BE2C (cell line): ENCODE results near the gene ABCA7.

ENCODE experiments used
- DNase-seq: peaks from one replicate; pipeline ENCODE4 v3.0.0-alpha.2; 2020
- H3K27me3 ChIP-seq: fragments of 250-450 bp; sonication (Bioruptor Pico); 2 replicates; pipeline ENCODE4 v1.5.1; 2020; ENCODE audit warnings: mild to moderate bottlenecking
- H3K36me3 ChIP-seq: fragments of 250-450 bp; sonication (Bioruptor Pico); 2 replicates; pipeline ENCODE4 v1.5.1; 2020; ENCODE audit warnings: mild to moderate bottlenecking
- H3K4me1 ChIP-seq: fragments of 250-450 bp; sonication (Bioruptor Pico); 2 replicates; pipeline ENCODE4 v1.5.1; 2020
- H3K4me3 ChIP-seq: 2 replicates; pipeline ENCODE4 v1.5.1; 2011; ENCODE audit warnings: low read depth, low read length
- H3K9me3 ChIP-seq: fragments of 250-450 bp; sonication (Bioruptor Pico); 2 replicates; pipeline ENCODE4 v1.5.1; 2020
- CTCF ChIP-seq: IDR thresholded peaks from 2 replicates; pipeline ENCODE4 v1.5.1; 2012; ENCODE audit warnings: mild to moderate bottlenecking, low read depth, low read length

ABCA7 gene

DNA sequence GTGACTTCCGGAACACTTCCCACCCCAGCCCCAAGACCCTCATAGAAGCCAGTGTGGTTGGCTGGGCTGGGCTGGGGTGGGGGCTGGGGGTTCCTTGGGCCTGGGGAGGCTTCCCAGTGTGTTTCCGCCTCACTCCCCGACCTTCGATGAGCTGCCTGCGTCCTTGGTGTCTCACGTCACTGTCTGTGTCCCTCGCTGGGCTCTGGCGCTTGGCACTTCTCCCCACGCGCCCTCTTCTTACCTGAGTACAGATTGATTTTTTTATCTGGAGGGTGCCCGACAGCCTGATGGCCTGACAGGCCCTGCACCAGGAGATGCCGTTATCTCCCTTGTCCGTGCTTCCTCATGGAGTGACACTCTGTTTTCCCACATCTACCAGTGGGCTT lies 47.2 kb upstream of the ABCA7 start:
- Histone ChIP-seq H3K4me3 (no peak overlapping the region), H3K36me3 (peaks cover 43% of the 10 kb centered on the region), H3K4me1 (peaks cover 13% of the 10 kb centered on the region), H3K9me3 (no peaks in the 10 kb centered on the region), H3K27me3 (peaks cover 21% of the 10 kb centered on the region)
- no peak for DNase-seq
- no peak for TF ChIP-seq CTCF

DNA sequence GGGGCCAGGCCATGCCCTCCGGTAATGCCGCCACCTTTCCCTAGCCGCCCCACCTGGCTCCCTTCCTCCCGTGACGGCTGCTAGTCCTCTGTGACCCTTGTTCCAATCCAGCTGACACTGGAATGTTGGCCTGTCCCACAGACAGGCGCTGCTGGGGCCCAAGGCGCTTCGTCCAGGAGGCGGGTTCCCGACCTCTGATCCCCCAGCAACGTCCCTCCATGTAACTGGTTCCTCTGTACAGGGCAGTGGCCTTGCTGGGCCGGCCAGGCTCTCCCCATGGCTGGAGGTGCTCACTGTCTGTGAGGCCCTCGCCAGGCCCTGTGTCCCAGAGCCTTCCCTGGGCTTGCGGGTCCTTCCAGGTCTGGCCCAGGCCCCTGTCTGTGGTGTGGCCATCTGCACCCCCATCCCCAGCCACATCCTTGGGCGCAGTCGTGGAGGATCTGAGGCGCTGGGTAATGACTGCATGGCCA lies 46.5 kb upstream of the ABCA7 start:
- Histone ChIP-seq H3K27me3 (peaks cover 28% of the 10 kb centered on the region), H3K36me3 (peaks cover 40% of the 10 kb centered on the region), H3K9me3 (no peaks in the 10 kb centered on the region), H3K4me1 (peaks cover 13% of the 10 kb centered on the region), H3K4me3 (no peak overlapping the region)
- DNase-seq: no peak
- no peak for TF ChIP-seq CTCF

DNA sequence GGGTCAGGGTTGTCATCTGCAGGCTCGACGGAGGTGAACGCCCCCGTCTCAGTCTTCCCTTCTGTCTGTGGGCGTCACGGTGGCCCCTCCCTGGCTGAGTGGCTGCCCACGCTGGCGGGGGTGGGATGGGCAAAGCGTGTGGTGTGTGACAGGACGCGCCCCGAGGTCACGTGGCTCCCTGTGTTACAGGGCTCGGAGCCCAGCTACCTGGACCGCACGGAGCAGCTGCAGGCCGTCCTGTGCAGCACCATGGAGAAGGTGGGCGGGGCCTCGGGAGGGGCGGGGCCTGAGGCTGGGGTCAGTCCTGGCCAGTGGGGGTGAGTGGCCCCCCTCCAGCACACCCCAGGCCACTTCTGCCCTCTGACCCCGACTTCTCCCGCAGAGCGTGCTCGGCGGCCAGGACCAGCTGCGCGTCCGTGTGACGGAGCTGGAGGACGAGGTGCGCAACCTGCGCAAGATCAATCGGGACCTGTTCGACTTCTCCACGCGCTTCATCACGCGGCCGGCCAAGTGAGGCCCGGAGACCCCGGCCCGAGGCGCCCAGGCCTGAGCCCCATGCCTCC lies 46.0 kb upstream of the ABCA7 start:
- peaks cover 34% of the 10 kb centered on the region for H3K27me3 ChIP-seq
- TF ChIP-seq CTCF: no peak
- peaks cover 38% of the 10 kb centered on the region for H3K36me3 ChIP-seq
- DNase-seq: no peak
- no peak overlapping the region for H3K4me3 ChIP-seq
- no peaks in the 10 kb centered on the region for H3K9me3 ChIP-seq
- peaks cover 13% of the 10 kb centered on the region for H3K4me1 ChIP-seq

GRCh38 chr19:994516-994915 lies 45.4 kb upstream of the ABCA7 start:
- no peak for TF ChIP-seq CTCF
- peaks cover 13% of the 10 kb centered on the region for H3K4me1 ChIP-seq
- H3K4me3 ChIP-seq: no peak overlapping the region
- H3K9me3 ChIP-seq: no peaks in the 10 kb centered on the region
- no peak for DNase-seq
- peaks cover 38% of the 10 kb centered on the region for H3K36me3 ChIP-seq
- peaks cover 40% of the 10 kb centered on the region for H3K27me3 ChIP-seq

GRCh38 chr19:995051-995827 lies 44.7 kb upstream of the ABCA7 start:
- Histone ChIP-seq H3K4me3 (no peak overlapping the region), H3K27me3 (peaks cover 47% of the 10 kb centered on the region), H3K4me1 (peaks cover 13% of the 10 kb centered on the region), H3K9me3 (no peaks in the 10 kb centered on the region), H3K36me3 (peaks cover 36% of the 10 kb centered on the region)
- TF ChIP-seq CTCF: no peak
- no peak for DNase-seq
